HT1080 (cell line): ENCODE measurements around the gene NEXMIF. TPM values are rescaled to one million over a fixed set of nuclear protein-coding genes. Genes with fewer than 3 reads are reported as not detected.
A peak's percentile ranks its signal among the peaks of the same experiment; 100 is the strongest.
"Not testable (repeated sequence)": the region's sequence is repeated elsewhere in the genome, so short reads cannot be mapped to it uniquely, and the experiment has no call there.

Experiments used
- DNase-seq: peaks from one replicate; pipeline ENCODE4 v3.0.0-alpha.2; 2015; ENCODE audit warnings: low read depth
- small RNA-seq: library from RNA; depleted of rRNA; stranded (forward); fragments of <200 nt; gene quantifications from one replicate; pipeline ENCODE3, GENCODE V24; 2014
- total RNA-seq: library from RNA; depleted of rRNA; stranded (reverse); fragments of >200 nt; shearing (Covaris generic); gene quantifications from 2 replicates; pipeline ENCODE4 v1.2.3, GENCODE V29; 2014; rRNA removed

The NEXMIF gene
- total RNA-seq, 1 experiment from 2014 or later = 0.02 TPM

- no peak for DNase-seq
These were observed 127.8 kb downstream of the NEXMIF start for GRCh38 chrX:74797338-74797887.

- no peak for DNase-seq
These were observed 136.6 kb downstream of the NEXMIF start for GRCh38 chrX:74788545-74789086.

GRCh38 chrX:74784629-74785028 lies 140.6 kb downstream of the NEXMIF start:
- DNase-seq = no peak

GRCh38 chrX:74781507-74782034 lies 143.7 kb downstream of the NEXMIF start:
- no peak for DNase-seq

GRCh38 chrX:74779175-74779574 lies 146.1 kb downstream of the NEXMIF start:
- DNase-seq = peak; percentile 2

GRCh38 chrX:74774988-74775387 lies 150.3 kb downstream of the NEXMIF start:
- no peak for DNase-seq

GRCh38 chrX:74736450-74736849 lies 188.8 kb downstream of the NEXMIF start:
- DNase-seq = no peak

- DNase-seq = no peak
These were observed 220.0 kb downstream of the NEXMIF start for GRCh38 chrX:74705269-74705668.

GRCh38 chrX:74701343-74701742 lies 223.9 kb downstream of the NEXMIF start:
- not testable (repeated sequence) for DNase-seq

GRCh38 chrX:74684466-74684865 lies 240.8 kb downstream of the NEXMIF start:
- DNase-seq = no peak

Small RNAs within 50 kb of the gene (small RNA-seq; reads per million reads assigned to genes)
- gene AL139395.1 = not detected

Other genes starting within 250 kb of the NEXMIF start
- gene ABCB7, start 230.8 kb upstream of the NEXMIF start, total RNA-seq = 13.5 and 19.1 TPM in 2 replicates